ENCODE data around the gene SMAD5. TPM values are rescaled to one million over a fixed set of nuclear protein-coding genes. Genes with fewer than 3 reads are reported as not detected.

Gene SMAD5
- total RNA-seq = 67.7 TPM
- polyA plus RNA-seq (ENCODE audit: insufficient read depth, low read depth, low replicate concordance) = 9.9 TPM
- long read RNA-seq, donor 1, full-length matches to known transcripts = 6 of 33 reads
- long read RNA-seq, donor 1, partial matches to known transcripts = 27 of 33 reads
- long read RNA-seq, donor 1, other reads (novel, unspliced or antisense) = 0 of 33 reads
- long read RNA-seq, donor 2, full-length matches to known transcripts = 6 of 16 reads
- long read RNA-seq, donor 2, partial matches to known transcripts = 10 of 16 reads
- long read RNA-seq, donor 2, other reads (novel, unspliced or antisense) = 0 of 16 reads
- long read RNA-seq, donor 3, full-length matches to known transcripts = 6 of 14 reads
- long read RNA-seq, donor 3, partial matches to known transcripts = 8 of 14 reads
- long read RNA-seq, donor 3, other reads (novel, unspliced or antisense) = 0 of 14 reads
- long read RNA-seq, donor 4, full-length matches to known transcripts = 4 of 4 reads
- long read RNA-seq, donor 4, partial matches to known transcripts = 0 of 4 reads
- long read RNA-seq, donor 4, other reads (novel, unspliced or antisense) = 0 of 4 reads
- long read RNA-seq, donor 5 = 0 reads
- long read RNA-seq, donor 6, full-length matches to known transcripts = 3 of 11 reads
- long read RNA-seq, donor 6, partial matches to known transcripts = 8 of 11 reads
- long read RNA-seq, donor 6, other reads (novel, unspliced or antisense) = 0 of 11 reads
- long read RNA-seq, donor 7, full-length matches to known transcripts = 5 of 12 reads
- long read RNA-seq, donor 7, partial matches to known transcripts = 2 of 12 reads
- long read RNA-seq, donor 7, other reads (novel, unspliced or antisense) = 5 of 12 reads
- long read RNA-seq, donor 8, full-length matches to known transcripts = 2 of 27 reads
- long read RNA-seq, donor 8, partial matches to known transcripts = 25 of 27 reads
- long read RNA-seq, donor 8, other reads (novel, unspliced or antisense) = 0 of 27 reads
- long read RNA-seq, donor 9, full-length matches to known transcripts = 4 of 4 reads
- long read RNA-seq, donor 9, partial matches to known transcripts = 0 of 4 reads
- long read RNA-seq, donor 9, other reads (novel, unspliced or antisense) = 0 of 4 reads
- long read RNA-seq, donor 10, full-length matches to known transcripts = 3 of 21 reads
- long read RNA-seq, donor 10, partial matches to known transcripts = 18 of 21 reads
- long read RNA-seq, donor 10, other reads (novel, unspliced or antisense) = 0 of 21 reads

DNA sequence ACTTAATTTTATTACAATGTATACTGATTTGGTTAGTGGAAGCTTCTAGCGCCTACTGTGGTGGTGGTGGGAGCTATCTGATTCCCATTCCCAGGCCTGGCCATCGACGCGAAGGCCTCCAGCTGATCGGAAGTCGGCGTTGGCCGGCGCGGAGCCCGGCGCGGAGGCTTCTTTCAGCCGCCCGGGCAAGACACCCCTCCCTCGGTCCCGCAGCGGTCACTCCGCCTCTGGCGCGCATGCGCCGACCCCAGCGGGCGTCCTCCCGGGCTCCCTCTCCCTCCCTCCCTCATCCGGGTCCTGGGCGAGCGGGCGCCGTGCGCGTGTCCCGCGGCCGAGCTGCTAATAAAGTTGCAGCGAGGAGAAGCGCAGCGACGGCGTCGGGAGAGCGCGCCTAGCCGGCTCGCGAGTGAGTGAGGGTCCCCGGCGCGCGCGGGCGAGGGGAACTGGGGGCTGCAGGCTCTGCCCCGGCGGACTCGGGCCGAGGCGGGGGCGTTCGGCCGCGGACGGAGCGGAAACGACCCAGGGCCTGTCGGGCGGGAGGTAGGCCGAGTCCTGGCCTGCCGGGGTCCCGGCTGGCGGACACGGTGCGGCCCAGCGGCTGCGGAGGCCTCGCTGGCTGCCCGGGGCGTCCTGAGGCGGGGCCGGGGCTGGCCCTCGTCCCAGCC is at the start of gene SMAD5:
TSS of gene SMAD5 (plus strand) at position 289 of the 665 bp plus-strand sequence. CDS start 20,916 bp downstream, outside the sequence.
- no peak for TF ChIP-seq CTCF (IDR thresholded peaks at IDR 0.05; ENCODE audit: borderline replicate concordance, extremely low read depth, insufficient read depth)
- Histone ChIP-seq H3K27me3 (ENCODE audit: control insufficient read depth, insufficient read depth, low read length) (no peaks in the 10 kb centered on the region), H3K9me3 (ENCODE audit: control insufficient read depth in 2 of 3, insufficient read depth in 1 of 3, low read length in 3 of 3) (no peaks in the 10 kb centered on the region), H3K4me3 (ENCODE audit: low read length in 3 of 3) (peak within 1 kb of the TSS; percentile 88 to 97 (median 89)), H3K36me3 (ENCODE audit: control insufficient read depth in 2 of 3, insufficient read depth in 3 of 3, low read length in 3 of 3) (no peaks in the 10 kb centered on the region), H3K4me1 (ENCODE audit: control insufficient read depth in 2 of 3, insufficient read depth in 2 of 3, low read depth in 1 of 3, low read length in 3 of 3) (peaks cover 3 to 13% (median 5%) of the 10 kb centered on the region in 3 donors), H3K27ac (ENCODE audit: low read depth in 2 of 2, low read length in 2 of 2) (peak within 1 kb of the TSS; percentile 97), H3K9ac (ENCODE audit: low read length in 3 of 3) (peak within 1 kb of the TSS; percentile 85 to 95 (median 95))
- FAIRE-seq (no peak), DNase-seq (peak; percentile 97 to 99 (median 98))
- intact Hi-C loops (cut with DNase I) = no loop called here

GRCh38 chr5:136084698-136085097 is 47.9 kb upstream of the SMAD5 start:
- no peak for TF ChIP-seq CTCF (IDR thresholded peaks at IDR 0.05; ENCODE audit: borderline replicate concordance, extremely low read depth, insufficient read depth)
- H3K9me3 ChIP-seq (ENCODE audit: control insufficient read depth in 2 of 3, insufficient read depth in 1 of 3, low read length in 3 of 3) = no peaks in the 10 kb centered on the region
- peaks cover 0 to 13% (median 9%) of the 10 kb centered on the region in 3 donors for H3K4me1 ChIP-seq (ENCODE audit: control insufficient read depth in 2 of 3, insufficient read depth in 2 of 3, low read depth in 1 of 3, low read length in 3 of 3)
- H3K9ac ChIP-seq (ENCODE audit: low read length in 3 of 3) = no peak overlapping the region
- no peak for FAIRE-seq
- DNase-seq = no peak
- intact Hi-C loops (cut with DNase I) = no loop called here
- no peaks in the 10 kb centered on the region for H3K27me3 ChIP-seq (ENCODE audit: control insufficient read depth, insufficient read depth, low read length)
- H3K36me3 ChIP-seq (ENCODE audit: control insufficient read depth in 2 of 3, insufficient read depth in 3 of 3, low read length in 3 of 3) = no peaks in the 10 kb centered on the region
- no peak overlapping the region for H3K27ac ChIP-seq (ENCODE audit: low read depth in 2 of 2, low read length in 2 of 2)
- no peak overlapping the region for H3K4me3 ChIP-seq (ENCODE audit: low read length in 3 of 3)

- intact Hi-C loops (cut with DNase I) = no loop called here
- H3K9ac ChIP-seq (ENCODE audit: low read length in 3 of 3) = no peak overlapping the region
- FAIRE-seq = no peak
- no peaks in the 10 kb centered on the region for H3K36me3 ChIP-seq (ENCODE audit: control insufficient read depth in 2 of 3, insufficient read depth in 3 of 3, low read length in 3 of 3)
- no peak for DNase-seq
- H3K27ac ChIP-seq (ENCODE audit: low read depth in 2 of 2, low read length in 2 of 2) = no peak overlapping the region
- no peaks in the 10 kb centered on the region for H3K27me3 ChIP-seq (ENCODE audit: control insufficient read depth, insufficient read depth, low read length)
- no peaks in the 10 kb centered on the region for H3K9me3 ChIP-seq (ENCODE audit: control insufficient read depth in 2 of 3, insufficient read depth in 1 of 3, low read length in 3 of 3)
- no peak for TF ChIP-seq CTCF (IDR thresholded peaks at IDR 0.05; ENCODE audit: borderline replicate concordance, extremely low read depth, insufficient read depth)
- H3K4me3 ChIP-seq (ENCODE audit: low read length in 3 of 3) = no peak overlapping the region
- H3K4me1 ChIP-seq (ENCODE audit: control insufficient read depth in 2 of 3, insufficient read depth in 2 of 3, low read depth in 1 of 3, low read length in 3 of 3) = peaks cover 0 to 8% (median 8%) of the 10 kb centered on the region in 3 donors
Observed at GRCh38 chr5:136086783-136087566, 45.7 kb upstream of the SMAD5 start.
